Hindlimb muscle (tissue), 1 donor: ENCODE measurements around the gene USP9X. TPM values are rescaled to one million over a fixed set of nuclear protein-coding genes. Genes with fewer than 3 reads are reported as not detected.

Experiments used
- polyA plus RNA-seq: library from polyadenylated mRNA; unstranded; fragments of 120-200 nt; gene quantifications from one replicate; pipeline ENCODE4 v1.2.1, GENCODE V29; 2013; ENCODE audit not compliant: insufficient read length

Gene USP9X
- polyA plus RNA-seq, 1 donor: 54.9 TPM

Other genes with a start within 250 kb of the USP9X start
- gene DDX3X, start 248.7 kb downstream of the USP9X start, polyA plus RNA-seq: 111 TPM